ENCODE results near the gene WSCD2. TPM values are rescaled to one million over a fixed set of nuclear protein-coding genes. Genes with fewer than 3 reads are reported as not detected.

The WSCD2 gene
- total and polyA plus RNA-seq, 8 donors: 0.25 to 6.7 (median 1.4) TPM; not detected in 3

DNA sequence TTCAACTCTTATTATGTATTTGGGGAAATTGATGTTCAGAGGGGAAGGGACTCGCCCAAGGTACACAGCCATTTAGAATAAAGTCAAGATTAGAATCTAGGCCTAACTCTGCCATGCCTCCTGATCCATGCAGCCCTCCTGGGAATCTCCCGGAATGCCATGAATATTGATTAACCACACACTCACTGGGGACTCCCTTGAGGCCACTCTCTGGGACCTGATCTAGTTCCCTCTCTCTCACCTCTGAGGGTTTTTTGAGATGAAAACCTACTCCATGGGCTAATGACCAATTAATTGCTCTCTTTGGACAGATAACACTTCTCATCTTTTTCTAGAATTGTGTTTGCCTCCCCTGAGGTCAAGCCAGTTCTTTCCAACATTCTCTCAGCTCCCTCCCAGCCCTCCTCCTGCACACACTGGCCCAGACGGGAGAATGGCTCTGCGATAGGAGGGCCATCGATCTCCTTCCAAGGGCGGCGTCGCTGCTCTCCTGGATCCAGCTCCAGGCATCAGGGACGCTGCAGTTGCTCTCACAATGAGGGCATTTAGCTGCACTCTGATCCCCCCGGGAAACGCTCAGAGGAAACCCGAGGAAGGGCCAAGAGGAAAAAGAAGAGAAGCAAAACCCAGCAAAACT lies 22.6 kb downstream of the WSCD2 start:
- 42 to 54% (median 52%) methylated on average over 11 to 12 of the region's 12 CpGs for WGBS, 5 donors
- no peak for DNase-seq
- TF ChIP-seq POLR2A (IDR thresholded peaks at IDR 0.05) (no peak), POLR2AphosphoS5 (IDR thresholded peaks at IDR 0.05) (no peak), EP300 (IDR thresholded peaks at IDR 0.05) (no peak)
- TF ChIP-seq, protein P1, sequence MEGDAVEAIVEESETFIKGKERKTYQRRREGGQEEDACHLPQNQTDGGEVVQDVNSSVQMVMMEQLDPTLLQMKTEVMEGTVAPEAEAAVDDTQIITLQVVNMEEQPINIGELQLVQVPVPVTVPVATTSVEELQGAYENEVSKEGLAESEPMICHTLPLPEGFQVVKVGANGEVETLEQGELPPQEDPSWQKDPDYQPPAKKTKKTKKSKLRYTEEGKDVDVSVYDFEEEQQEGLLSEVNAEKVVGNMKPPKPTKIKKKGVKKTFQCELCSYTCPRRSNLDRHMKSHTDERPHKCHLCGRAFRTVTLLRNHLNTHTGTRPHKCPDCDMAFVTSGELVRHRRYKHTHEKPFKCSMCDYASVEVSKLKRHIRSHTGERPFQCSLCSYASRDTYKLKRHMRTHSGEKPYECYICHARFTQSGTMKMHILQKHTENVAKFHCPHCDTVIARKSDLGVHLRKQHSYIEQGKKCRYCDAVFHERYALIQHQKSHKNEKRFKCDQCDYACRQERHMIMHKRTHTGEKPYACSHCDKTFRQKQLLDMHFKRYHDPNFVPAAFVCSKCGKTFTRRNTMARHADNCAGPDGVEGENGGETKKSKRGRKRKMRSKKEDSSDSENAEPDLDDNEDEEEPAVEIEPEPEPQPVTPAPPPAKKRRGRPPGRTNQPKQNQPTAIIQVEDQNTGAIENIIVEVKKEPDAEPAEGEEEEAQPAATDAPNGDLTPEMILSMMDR (IDR thresholded peaks at IDR 0.05): no peak
- Histone ChIP-seq H3K4me1 (no peaks in the 10 kb centered on the region), H3K9me3 (no peaks in the 10 kb centered on the region), H3K27ac (no peak overlapping the region), H3K27me3 (peaks cover 0 to 6% (median 0%) of the 10 kb centered on the region in 3 donors), H3K4me3 (no peak overlapping the region), H3K36me3 (no peaks in the 10 kb centered on the region)
- intact Hi-C loops (cut with DNase I; ENCODE audit: low total_unique reads): no loop called here

DNA sequence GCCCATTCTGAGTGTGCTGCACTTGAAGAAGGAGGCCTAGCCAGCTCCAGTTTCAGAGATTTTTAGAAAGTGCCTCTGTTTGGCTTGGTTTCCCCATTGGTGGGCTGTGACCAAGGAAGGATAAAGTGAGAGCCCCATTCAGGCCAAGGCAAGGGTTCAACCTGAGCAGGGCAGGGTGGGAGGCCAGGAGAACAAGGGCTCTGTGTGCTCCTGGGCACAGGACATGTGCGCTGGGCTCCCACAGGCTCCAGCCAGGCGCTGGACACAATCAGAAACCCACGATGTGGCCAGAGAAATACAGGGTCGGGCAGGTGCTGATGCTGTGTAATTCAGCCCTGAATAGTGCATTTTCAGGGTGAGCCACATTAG lies 23.1 kb downstream of the WSCD2 start:
- Histone ChIP-seq H3K4me3 (no peak overlapping the region), H3K27me3 (peaks cover 0 to 6% (median 0%) of the 10 kb centered on the region in 3 donors), H3K36me3 (no peaks in the 10 kb centered on the region), H3K27ac (no peak overlapping the region), H3K4me1 (no peaks in the 10 kb centered on the region), H3K9me3 (no peaks in the 10 kb centered on the region)
- intact Hi-C loops (cut with DNase I; ENCODE audit: low total_unique reads): no loop called here
- TF ChIP-seq POLR2A (IDR thresholded peaks at IDR 0.05): no peak
- no peak for TF ChIP-seq POLR2AphosphoS5 (IDR thresholded peaks at IDR 0.05)
- TF ChIP-seq, protein P1 (IDR thresholded peaks at IDR 0.05): no peak
- no peak for TF ChIP-seq EP300 (IDR thresholded peaks at IDR 0.05)
- DNase-seq: no peak
- 75 to 89% (median 84%) methylated on average over 4 of the region's 4 CpGs for WGBS, 5 donors

DNA sequence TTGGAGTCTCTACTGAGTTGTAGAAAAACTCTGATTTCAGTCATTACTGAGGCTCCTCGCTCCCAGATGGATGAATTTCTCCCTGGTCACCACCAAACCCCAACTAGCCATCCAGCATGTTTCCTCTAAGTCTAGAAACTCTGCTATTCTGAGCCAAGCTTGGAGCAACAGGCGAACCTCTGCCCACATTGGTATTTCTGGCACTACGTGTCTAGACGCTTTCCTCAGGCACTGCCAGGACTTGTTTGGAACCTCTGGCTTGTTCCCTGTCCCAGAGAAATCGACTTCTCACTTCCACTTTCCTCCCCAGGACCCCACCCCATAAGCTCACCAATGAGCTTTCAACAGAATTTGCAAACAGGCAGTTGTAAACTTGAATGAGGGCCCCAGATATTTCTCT lies 27.6 kb downstream of the WSCD2 start:
- no peak for TF ChIP-seq POLR2A (IDR thresholded peaks at IDR 0.05)
- TF ChIP-seq EP300 (IDR thresholded peaks at IDR 0.05): no peak
- TF ChIP-seq, protein P1 (IDR thresholded peaks at IDR 0.05): no peak
- no peak for TF ChIP-seq POLR2AphosphoS5 (IDR thresholded peaks at IDR 0.05)
- WGBS, 5 donors: 52 to 67% (median 60%) methylated on average over 5 of the region's 5 CpGs
- Histone ChIP-seq H3K4me3 (no peak overlapping the region), H3K27ac (no peak overlapping the region), H3K36me3 (no peaks in the 10 kb centered on the region), H3K4me1 (no peaks in the 10 kb centered on the region), H3K27me3 (no peaks in the 10 kb centered on the region), H3K9me3 (no peaks in the 10 kb centered on the region)
- no peak for DNase-seq
- intact Hi-C loops (cut with DNase I; ENCODE audit: low total_unique reads): no loop called here

DNA sequence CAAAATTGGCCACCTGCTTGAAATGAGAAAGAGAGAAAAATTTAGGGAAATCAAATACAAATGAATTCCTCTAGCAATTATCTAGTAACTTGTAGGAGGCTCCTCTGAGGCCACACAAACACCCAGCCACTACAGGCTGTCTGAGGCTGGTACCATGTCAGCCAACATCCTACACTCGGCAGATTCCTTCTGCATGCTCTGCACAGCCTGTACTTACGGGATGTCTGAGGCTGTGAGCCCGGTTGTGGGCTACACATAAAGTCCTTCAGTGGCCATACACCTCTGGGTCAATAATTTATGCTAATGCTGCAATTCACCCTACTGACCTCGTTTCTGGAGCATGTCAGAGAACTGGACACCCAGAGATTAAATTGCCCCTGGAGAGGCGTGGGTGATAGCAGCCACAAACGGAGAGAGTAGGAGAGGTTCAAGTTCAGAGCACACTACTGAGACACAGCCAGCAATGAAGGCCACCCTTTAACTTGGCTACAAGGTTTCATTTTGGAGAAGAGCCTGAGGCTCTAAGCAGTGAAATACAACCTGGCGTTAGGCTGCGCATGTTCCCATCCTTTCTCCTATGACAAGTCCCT lies 28.9 kb downstream of the WSCD2 start:
- 53 to 67% (median 66%) methylated on average over 7 to 8 of the region's 8 CpGs for WGBS, 5 donors
- intact Hi-C loops (cut with DNase I; ENCODE audit: low total_unique reads): no loop called here
- TF ChIP-seq, protein P1 (IDR thresholded peaks at IDR 0.05): no peak
- TF ChIP-seq POLR2AphosphoS5 (IDR thresholded peaks at IDR 0.05): no peak
- TF ChIP-seq EP300 (IDR thresholded peaks at IDR 0.05): no peak
- no peak for TF ChIP-seq POLR2A (IDR thresholded peaks at IDR 0.05)
- Histone ChIP-seq H3K27ac (no peak overlapping the region), H3K4me1 (no peaks in the 10 kb centered on the region), H3K27me3 (no peaks in the 10 kb centered on the region), H3K4me3 (no peak overlapping the region), H3K9me3 (no peaks in the 10 kb centered on the region), H3K36me3 (no peaks in the 10 kb centered on the region)
- DNase-seq: no peak

Data from stomach (tissue), 9 donors.